Sigmoid colon (tissue), 4 donors: ENCODE measurements around the gene TCTN1.

ENCODE experiments used
- CTCF ChIP-seq, 4 experiments: fragments of 450-650 bp in 3 of 4; fragments of 200-600 bp in 1 of 4; IDR thresholded peaks; one replicate each; pipeline ENCODE4 v1.5.1; 2016 to 2019; ENCODE audit warnings: antibody characterized with exemption in 4 of 4, mild to moderate bottlenecking in 3 of 4, moderate library complexity in 2 of 4
- EP300 ChIP-seq, 4 donors: sonication (generic); formaldehyde crosslinking; IDR thresholded peaks; one replicate each; pipeline ENCODE4 v1.6.1; 2017; ENCODE audit warnings: antibody characterized with exemption in 4 of 4
- POLR2A ChIP-seq, 2 donors: fragments of 450-650 bp; IDR thresholded peaks; one replicate each; pipeline ENCODE4 v1.6.1; 2016; ENCODE audit warnings: antibody characterized with exemption in 2 of 2, mild to moderate bottlenecking in 2 of 2, moderate library complexity in 2 of 2

DNA sequence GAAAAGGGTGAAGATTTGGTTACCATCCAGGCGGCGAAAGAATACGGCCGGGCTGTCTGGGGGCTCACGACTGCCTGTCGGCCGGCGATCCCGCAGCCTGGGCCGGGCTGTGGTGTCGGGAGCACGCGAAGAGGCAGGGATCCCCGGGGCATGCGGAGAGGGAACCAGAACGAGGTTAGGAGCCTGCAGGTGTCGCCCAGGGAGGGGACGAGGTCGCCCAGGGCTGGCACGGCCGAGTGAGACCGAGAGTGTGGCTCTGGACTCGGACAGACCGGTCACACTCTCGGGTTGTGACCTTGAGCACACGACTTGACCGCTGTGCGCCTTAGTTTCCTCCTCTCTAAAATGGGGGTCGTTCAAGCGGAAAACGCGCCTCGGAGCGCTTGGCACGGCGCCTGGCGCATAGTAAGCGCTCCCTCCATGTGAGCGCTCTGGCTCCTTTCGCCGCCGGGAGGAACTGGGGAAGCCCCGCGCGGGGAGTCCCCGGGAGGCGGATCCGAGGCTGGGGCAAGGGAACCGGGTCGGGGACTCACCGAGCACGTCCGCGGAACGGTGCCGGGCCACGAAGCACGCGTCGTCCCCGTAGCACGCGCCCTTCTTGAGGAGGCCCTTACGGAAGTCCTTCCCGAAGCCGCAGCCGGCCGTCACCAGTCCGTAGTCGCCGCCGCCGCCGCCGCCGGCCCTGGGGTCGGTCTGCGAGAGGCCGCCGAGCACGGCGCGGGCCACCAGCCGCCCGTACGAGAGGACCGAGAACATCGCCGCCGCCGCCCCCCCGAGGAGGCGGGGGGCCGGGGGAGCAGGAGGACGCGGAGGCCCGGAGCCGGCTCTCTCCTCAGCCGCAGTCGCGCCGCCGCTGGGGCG lies 31.4 kb upstream of the TCTN1 start:
- no peak for TF ChIP-seq CTCF (IDR thresholded peaks at IDR 0.05)
- no peak for TF ChIP-seq EP300 (IDR thresholded peaks at IDR 0.05)
- no peak for TF ChIP-seq POLR2A (IDR thresholded peaks at IDR 0.05)
